Mesothelial cell of epicardium (in vitro differentiated cells): Measurements from ENCODE around the gene DDX1. TPM values are rescaled to one million over a fixed set of nuclear protein-coding genes. Genes with fewer than 3 reads are reported as not detected.

Experiments used
- DNase-seq, 2 experiments: peaks; one replicate each; pipeline ENCODE4 v3.0.0; 2021; ENCODE audit warnings: low spot score in 2 of 2; ENCODE audit not compliant: unreplicated experiment in 2 of 2
- H3K27ac Mint-ChIP-seq: 2 replicates; pipeline ENCODE4 v1.8.0; 2021; ENCODE audit warnings: mixed read lengths
- H3K27me3 Mint-ChIP-seq: 2 replicates; pipeline ENCODE4 v1.8.0; 2021; ENCODE audit warnings: low read depth, mixed read lengths
- H3K36me3 Mint-ChIP-seq: 2 replicates; pipeline ENCODE4 v1.8.0; 2021; ENCODE audit warnings: mixed read lengths
- H3K4me1 Mint-ChIP-seq: 2 replicates; pipeline ENCODE4 v1.8.0; 2021; ENCODE audit warnings: mixed read lengths
- H3K4me3 Mint-ChIP-seq: 2 replicates; pipeline ENCODE4 v1.8.0; 2021; ENCODE audit warnings: mild to moderate bottlenecking, moderate library complexity, mixed read lengths
- H3K9me3 Mint-ChIP-seq: 2 replicates; pipeline ENCODE4 v1.8.0; 2021; ENCODE audit warnings: mixed read lengths
- total RNA-seq: library from RNA; stranded (reverse); gene quantifications from 3 replicates; pipeline ENCODE4 v1.2.1, GENCODE V29; 2021
- TF ChIP-seq, protein P1 (sequence below): fragments of 200-600 bp; sonication (generic); IDR thresholded peaks from one replicate; pipeline ENCODE4 v1.5.0; 2021; ENCODE audit warnings: antibody characterized with exemption; ENCODE audit not compliant: unreplicated experiment

DDX1 gene
- total RNA-seq, 1 donor from 2014 or later: 88.9 TPM

DNA sequence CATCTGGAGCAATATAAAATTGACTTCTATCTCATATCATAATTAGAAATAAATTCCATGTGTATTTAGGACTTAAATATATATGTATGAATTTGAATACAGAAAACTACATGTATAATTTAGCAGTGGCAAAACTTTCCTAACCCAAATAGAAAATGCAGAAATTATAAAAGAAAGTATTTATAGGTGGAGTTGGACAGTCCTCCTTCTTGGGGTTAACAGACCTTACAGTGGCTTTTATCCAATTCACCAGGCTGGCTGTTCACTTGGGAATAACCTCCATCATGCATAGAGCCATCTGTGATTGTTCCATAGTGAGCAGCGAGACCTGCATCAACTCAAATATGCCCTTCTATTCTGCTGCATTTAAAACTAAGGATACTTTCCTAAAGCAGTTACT lies 8.3 kb downstream of the DDX1 start:
- H3K4me1 Mint-ChIP-seq: no peaks in the 10 kb centered on the region
- H3K9me3 Mint-ChIP-seq: no peaks in the 10 kb centered on the region
- H3K27me3 Mint-ChIP-seq: no peaks in the 10 kb centered on the region
- no peak overlapping the region for H3K27ac Mint-ChIP-seq
- TF ChIP-seq, protein P1, sequence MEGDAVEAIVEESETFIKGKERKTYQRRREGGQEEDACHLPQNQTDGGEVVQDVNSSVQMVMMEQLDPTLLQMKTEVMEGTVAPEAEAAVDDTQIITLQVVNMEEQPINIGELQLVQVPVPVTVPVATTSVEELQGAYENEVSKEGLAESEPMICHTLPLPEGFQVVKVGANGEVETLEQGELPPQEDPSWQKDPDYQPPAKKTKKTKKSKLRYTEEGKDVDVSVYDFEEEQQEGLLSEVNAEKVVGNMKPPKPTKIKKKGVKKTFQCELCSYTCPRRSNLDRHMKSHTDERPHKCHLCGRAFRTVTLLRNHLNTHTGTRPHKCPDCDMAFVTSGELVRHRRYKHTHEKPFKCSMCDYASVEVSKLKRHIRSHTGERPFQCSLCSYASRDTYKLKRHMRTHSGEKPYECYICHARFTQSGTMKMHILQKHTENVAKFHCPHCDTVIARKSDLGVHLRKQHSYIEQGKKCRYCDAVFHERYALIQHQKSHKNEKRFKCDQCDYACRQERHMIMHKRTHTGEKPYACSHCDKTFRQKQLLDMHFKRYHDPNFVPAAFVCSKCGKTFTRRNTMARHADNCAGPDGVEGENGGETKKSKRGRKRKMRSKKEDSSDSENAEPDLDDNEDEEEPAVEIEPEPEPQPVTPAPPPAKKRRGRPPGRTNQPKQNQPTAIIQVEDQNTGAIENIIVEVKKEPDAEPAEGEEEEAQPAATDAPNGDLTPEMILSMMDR: no peak
- no peak overlapping the region for H3K4me3 Mint-ChIP-seq
- peaks cover 62% of the 10 kb centered on the region for H3K36me3 Mint-ChIP-seq
- DNase-seq: no peak

DNA sequence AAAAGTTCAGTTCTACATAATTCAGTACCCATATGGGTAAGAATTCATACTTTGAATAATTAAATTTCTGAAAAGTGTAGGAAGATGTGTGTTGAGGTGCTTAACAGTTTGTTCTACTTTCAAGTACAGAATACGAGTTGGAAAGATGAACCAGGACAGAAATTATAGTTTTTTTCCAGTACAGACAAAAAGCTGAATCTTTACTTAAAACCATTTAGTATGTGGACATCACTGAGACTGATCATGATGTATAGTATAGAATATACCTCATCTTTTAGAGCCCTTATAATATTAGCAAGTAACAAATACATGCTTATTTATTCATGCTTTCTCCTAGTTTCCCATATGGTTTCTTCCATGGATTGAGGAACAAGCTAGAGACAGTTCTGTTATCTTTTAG lies 10.0 kb downstream of the DDX1 start:
- no peaks in the 10 kb centered on the region for H3K27me3 Mint-ChIP-seq
- H3K9me3 Mint-ChIP-seq: no peaks in the 10 kb centered on the region
- peaks cover 60% of the 10 kb centered on the region for H3K36me3 Mint-ChIP-seq
- TF ChIP-seq, protein P1: no peak
- H3K27ac Mint-ChIP-seq: no peak overlapping the region
- DNase-seq: no peak
- H3K4me3 Mint-ChIP-seq: no peak overlapping the region
- no peaks in the 10 kb centered on the region for H3K4me1 Mint-ChIP-seq

DNA sequence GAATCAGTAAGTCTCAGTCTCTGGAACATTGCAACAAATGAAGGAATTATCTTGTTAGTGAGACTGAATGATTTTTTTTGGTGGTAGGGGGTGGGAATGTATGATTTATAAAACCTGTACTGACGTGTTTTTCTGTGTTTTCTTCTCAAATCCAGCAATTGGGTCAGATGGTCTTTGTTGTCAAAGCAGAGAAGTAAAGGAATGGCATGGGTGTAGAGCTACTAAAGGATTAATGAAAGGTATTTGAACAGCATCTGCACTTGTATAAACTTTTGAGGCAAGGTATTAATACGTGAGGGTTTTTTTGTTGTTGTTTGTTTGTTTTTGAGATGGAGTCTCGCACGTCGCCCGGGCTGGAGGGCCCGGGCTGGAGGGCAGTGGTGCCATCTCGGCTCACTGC lies 10.7 kb downstream of the DDX1 start:
- Mint-ChIP-seq H3K4me1 (no peaks in the 10 kb centered on the region), H3K36me3 (peaks cover 58% of the 10 kb centered on the region), H3K9me3 (no peaks in the 10 kb centered on the region), H3K27ac (no peak overlapping the region), H3K27me3 (no peaks in the 10 kb centered on the region), H3K4me3 (no peak overlapping the region)
- TF ChIP-seq, protein P1: no peak
- DNase-seq: no peak

DNA sequence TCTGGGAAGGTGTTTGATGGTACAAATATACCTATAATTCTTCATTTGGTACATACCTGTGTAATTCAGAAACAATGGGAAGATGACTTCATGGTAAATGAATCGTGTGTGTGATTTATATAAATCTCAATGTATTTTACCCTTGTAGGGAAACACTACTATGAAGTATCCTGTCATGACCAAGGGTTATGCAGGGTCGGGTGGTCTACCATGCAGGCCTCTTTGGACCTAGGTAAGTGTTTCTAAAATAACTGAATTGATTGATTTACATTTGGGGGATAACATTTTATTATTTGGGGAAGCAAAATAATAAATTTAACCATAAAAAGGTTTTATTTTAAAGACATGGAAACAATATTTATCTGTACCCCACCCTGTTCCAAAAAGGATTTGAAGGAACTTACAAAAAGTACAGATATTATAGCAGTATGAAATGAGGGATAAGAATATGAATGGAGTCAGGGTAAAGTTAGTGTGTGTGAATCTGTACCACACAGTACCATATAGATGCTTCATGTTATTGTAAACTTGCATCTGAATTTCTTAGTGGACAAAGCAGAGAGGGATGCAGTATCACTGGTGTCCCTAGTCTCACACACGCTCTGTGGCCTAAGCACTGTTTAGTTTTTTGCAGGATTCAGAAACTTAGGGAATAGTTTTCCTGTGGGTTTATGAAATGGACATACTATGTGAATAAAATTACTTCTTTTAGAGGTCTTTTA lies 11.5 kb downstream of the DDX1 start:
- Mint-ChIP-seq H3K4me3 (no peak overlapping the region), H3K9me3 (no peaks in the 10 kb centered on the region), H3K36me3 (peaks cover 62% of the 10 kb centered on the region), H3K27ac (no peak overlapping the region), H3K27me3 (no peaks in the 10 kb centered on the region), H3K4me1 (no peaks in the 10 kb centered on the region)
- TF ChIP-seq, protein P1: no peak
- DNase-seq: no peak

DNA sequence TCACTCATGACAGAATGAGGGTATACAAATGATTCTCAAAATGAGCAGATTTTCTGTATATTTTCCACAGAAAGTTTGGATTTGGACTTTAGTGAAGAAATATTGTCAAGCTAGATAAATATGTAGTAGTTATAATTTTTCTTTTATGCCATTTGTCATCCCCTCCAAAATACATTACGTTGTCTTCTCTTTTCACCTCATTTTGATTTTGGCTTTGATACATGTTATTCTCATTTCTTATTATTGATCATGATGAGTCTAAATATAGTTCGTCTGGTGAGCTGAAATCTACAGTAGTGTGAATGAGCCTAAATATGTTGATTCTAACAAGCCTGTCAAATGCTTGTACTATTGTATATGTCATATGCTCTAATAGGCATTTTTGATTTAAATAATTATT lies 12.3 kb downstream of the DDX1 start:
- Mint-ChIP-seq H3K9me3 (no peaks in the 10 kb centered on the region), H3K4me3 (no peak overlapping the region), H3K4me1 (no peaks in the 10 kb centered on the region), H3K27ac (no peak overlapping the region), H3K36me3 (peaks cover 59% of the 10 kb centered on the region), H3K27me3 (no peaks in the 10 kb centered on the region)
- no peak for DNase-seq
- TF ChIP-seq, protein P1: no peak
